ENCODE results near the gene KRTAP5-8.
"Not testable (repeated sequence)": the region's sequence is repeated elsewhere in the genome, so short reads cannot be mapped to it uniquely, and the experiment has no call there.

The KRTAP5-8 gene

GRCh38 chr11:71537977-71538665 lies at the start of gene KRTAP5-8:
Gene KRTAP5-8 (plus strand): TSS chr11:71538025. CDS start chr11:71538056, 31 bp downstream.
- DNase-seq, result not testable (repeated sequence)

DNA sequence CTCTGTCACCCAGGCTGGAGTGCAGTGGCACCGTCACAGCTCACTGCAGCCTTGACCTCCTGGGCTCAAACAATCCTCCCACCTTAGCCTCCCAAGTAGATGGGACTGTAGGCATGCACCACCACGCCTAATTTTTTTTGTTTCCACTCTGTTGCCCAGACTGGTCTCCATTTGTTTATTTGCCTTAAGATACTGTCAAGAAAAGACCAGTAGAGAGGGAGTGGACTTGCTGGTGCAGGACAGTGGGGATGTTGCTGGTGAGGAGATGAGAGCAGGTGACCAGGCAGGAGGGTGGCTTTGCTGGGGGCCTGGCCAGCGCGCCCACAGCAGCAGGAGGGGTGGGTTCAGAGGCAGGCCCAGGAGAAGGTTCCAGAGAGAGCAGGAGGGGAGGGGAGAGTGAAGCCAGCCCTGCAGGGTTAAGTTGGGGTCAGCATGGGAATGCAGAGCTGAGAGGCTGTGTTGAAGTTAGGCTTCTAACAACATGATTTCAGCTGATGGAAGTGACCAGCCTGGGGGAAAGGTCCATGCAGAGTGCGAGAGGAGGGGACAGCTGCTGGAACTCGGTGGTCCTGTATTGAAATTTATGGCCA lies 49.0 kb upstream of the KRTAP5-8 start:
- no peak for DNase-seq

DNA sequence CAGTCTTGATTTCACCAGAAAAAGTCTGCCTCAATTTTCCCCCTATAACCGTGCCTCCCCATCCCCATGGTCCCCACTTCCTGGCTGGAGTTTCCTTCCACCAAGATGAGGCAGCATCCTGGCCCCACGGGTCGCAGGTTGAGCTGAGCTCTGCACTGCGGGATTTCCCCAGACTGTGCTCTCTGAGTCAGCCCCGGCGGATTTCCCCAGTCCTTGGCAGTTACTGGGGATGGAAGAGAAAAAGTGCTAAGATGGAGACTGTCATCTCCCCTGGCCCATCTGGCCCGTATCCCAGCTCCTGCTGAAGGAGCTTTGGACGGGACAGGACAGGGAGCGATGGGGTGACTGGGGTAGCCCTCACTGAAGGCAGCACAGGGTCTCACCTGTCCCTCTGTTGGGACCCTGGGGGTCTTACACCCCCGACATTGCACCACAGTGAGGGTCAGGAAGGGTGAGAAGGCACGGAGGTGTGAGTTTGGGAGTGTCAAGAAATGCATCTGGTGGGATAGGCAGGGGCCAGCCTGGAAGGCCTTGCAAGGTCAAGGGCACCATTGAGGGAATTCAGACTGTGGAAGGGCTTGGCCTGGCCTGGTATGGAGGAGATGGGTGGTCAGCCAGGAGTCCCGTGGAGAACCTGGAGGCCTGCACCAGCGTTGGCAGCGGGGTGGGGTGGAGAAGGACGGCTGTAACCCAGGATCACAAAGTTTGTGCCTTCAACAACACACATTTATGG lies 48.3 kb upstream of the KRTAP5-8 start:
- DNase-seq, result no peak

- no peak for DNase-seq
Measured at GRCh38 chr11:71490044-71490730, 47.6 kb upstream of the KRTAP5-8 start.

GRCh38 chr11:71490731-71491390 lies 47.0 kb upstream of the KRTAP5-8 start:
- no peak for DNase-seq

DNA sequence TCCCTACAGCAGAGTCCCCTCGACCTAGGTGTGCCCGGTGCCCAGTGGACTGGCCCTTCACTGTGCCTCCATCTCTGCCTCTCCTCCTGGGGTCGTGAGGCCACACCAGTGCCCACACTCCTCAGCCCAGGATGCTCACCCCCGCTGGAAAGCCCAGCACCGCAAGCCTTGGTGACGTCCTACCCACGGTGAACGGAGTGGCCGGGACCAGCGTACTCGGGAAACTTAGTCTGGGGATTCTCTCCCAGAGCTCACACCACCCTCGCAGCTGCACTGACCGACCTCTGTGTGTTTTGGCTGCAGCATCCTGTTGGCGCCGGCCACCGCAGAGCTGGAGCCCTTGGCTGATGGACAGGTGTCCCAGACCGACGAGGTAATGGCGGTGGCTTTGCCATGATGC lies 46.3 kb upstream of the KRTAP5-8 start:
- DNase-seq, result no peak

DNA sequence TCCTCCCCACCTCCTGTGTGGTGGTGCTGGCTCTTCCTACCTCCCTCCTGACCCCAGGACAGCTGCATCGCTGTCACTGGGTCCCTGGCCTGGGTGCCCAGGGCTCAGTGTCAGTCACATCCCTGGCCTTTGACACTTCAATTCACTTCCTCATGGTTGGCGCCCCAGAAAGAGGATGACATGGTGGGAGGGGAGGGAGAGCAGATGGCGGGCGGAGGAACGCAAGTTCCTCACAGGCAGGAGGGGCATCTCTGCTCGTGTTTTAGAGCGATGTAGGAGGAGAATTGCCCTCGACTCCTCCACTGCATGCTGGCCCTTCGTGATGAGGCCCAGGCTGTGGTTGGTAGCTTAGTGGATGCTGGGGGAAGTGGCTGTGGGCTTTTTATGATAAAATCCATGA lies 45.9 kb upstream of the KRTAP5-8 start:
- DNase-seq, result no peak

DNA sequence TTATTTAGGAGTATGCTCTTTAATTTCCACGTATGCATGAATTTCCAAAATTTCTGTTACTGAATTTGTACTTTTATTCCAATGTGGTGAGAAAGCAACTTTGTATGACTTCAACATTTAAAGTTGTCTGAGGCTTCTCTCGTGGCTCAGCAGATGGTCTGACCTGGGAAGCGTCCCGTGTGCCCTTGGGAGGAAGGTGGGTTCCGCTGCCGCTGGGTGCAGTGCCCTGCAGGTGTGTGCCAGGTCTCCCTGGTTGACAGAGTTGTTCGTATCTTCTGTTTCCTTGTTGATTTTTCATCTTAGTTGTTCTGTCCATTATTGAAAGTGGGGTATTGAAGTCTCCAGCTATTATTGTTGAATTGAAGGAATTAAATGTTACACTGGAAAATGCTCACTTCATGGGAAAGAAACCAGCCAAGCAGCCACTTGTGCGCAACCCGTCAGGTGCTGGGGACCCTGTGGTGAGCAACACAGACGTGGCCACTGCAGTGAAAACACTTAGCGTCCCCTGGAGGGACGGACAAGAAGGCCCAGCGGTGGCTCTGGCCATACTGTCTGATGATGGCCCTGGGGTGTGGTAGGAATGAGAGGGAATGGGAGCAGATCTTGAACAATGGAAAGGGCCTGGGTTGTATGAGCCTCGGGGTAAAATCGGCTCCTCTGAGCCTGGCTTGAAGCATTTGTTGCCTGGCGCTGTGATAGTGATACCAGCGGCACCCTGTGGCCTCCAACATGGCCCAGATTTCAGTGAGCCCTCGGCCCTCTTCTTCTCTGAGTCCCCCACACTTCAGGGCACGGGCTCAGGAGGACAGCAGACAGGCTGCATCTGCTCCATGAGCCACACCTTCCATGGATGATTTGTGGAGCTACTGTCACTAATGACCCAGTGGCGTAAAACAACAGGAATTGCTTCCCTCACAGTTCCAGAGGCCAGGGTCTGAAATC lies 42.3 kb upstream of the KRTAP5-8 start:
- DNase-seq, result no peak

DNA sequence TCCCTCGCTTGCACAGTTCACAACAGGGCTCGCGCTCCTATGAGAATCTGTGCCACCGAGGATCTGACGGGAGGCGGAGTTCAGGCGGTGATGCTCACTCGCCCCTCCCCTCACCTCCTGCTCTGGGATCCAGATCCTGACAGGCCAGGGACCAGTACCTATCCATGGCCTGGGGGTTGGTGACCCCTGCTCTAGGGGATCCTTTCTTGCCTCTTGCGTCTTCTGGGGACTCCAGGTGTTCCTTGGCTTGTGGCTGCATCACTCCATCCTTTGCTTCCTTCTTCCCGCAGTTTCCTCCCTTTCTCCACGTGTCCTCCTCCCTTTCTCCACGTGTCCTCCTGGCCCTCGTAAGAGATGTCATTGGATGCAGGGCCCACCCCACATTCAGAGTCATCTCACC lies 41.4 kb upstream of the KRTAP5-8 start:
- DNase-seq, result no peak

DNA sequence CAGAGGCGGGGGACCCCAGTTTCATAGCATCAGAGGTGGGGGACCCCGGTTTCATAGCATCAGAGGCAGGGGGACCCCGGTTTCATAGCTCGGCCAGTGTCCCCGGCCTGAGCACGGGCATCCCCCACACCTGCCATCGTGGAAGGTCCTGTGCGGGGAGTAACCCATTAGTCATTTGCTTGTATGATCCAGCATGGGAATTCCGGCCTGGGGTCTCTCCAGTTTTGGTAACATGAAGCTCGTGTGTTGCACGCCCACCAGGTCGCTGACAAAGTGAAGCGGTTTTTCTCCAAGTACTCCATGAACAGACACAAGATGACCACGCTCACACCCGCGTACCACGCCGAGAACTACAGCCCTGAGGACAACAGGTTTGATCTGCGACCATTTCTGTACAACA lies 39.7 kb upstream of the KRTAP5-8 start:
- no peak for DNase-seq

GRCh38 chr11:71499125-71499524 lies 38.7 kb upstream of the KRTAP5-8 start:
- no peak for DNase-seq

DNA sequence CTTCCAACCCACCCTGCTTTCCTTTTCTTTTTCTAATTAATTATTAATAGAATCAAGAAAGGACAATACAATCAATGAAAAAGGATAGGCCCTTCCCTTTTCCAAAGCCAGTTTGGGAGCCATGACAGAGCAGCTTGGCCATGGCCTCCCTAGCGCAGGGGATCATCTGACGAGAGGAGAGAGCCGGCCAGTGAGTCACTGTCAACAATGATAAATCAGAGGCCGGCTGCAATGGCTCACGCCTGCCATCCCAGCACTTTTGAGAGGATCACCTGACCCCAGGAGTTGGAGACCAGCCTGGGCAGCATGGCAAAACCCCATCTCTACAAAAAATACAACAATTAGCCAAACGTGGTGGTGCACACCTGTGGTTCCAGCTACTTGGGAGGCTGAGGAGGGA lies 38.3 kb upstream of the KRTAP5-8 start:
- DNase-seq, result no peak

DNA sequence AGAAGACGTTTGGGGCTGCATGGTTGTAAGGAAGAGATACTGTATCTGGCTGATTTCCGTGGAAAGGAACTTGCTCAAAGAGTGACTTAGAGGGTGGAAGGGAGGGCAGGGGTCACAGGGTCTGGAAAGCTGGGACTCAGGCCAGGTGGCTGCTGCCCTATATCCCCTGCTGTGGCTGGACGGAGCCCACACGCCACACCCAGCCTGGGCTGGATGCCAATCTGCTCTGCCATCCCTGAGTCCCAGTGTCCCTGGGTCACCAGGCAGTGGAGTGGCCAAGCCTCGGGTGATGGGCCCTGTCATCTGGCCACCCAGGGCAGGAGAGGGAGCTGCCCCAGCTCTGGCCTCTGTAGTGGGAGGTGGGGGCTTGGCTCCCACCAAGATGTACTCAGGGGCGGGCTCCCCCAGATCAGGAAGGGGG lies 37.2 kb upstream of the KRTAP5-8 start:
- no peak for DNase-seq

DNA sequence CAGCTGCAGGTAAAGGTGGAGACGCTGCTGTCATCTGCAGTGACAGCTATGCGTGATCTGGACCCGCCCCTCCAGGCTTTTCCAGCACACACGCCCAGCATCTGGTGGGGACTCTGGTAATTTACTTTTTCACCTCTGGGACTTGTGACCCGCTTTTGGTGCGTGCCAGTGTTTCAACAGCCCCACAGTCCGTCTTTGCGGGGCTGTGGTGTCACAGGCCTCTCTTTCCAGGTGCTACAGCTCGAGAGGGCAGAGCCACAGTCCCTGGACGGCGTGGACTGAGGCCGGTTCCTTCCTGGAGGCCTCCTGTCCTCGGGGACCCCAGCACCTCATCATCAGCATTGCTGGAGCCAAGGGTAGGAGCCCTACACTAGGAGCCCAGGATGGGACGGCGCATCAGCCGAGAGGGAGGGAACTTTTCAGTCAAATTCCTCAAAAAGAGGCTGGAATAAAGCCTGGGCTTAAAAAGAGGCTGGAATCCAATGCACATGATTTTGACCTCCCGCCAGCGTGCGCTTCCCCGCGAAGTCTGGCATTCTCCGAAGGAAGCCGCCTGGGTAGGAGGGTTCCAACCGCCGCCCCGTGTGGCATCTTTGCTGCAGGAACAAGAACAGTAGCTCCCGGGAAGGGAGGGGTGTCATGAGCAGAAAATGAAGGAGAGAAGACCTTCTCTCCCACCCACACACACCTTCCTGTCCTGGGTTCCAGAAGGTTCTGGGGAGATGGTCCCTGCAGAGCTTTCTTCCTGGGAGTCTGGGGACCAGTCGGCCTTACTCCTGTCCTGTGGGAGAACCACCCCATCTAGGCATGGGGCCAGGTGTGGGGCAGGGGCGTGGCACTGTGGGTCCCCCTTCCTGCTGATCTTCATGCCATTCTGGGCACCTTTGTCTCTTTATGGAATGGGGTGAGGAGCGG lies 36.5 kb upstream of the KRTAP5-8 start:
- no peak for DNase-seq

GRCh38 chr11:71502026-71502425 lies 35.8 kb upstream of the KRTAP5-8 start:
- DNase-seq, result no peak

GRCh38 chr11:71502871-71503435 lies 34.9 kb upstream of the KRTAP5-8 start:
- DNase-seq, result no peak

- no peak for DNase-seq
Measured at GRCh38 chr11:71504531-71504930, 33.3 kb upstream of the KRTAP5-8 start.

DNA sequence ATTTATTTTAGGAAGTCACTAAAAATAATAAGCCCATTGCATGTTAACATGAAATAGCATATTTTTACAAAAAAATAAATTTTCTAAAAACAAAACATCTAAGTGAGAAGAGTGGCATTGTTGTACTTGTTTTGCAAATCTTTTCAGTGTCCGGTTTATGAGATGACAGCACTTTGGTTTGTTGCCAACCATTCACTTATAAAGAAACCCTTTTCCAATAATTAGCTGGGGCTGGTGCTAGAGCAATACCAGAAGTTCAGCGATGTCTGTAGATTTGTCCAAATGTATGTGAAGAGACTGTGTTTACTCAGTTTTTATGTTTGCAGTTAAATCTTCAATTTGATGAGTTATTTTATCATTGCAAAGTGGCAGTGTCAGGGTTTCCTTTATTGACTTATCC lies 32.8 kb upstream of the KRTAP5-8 start:
- no peak for DNase-seq

DNA sequence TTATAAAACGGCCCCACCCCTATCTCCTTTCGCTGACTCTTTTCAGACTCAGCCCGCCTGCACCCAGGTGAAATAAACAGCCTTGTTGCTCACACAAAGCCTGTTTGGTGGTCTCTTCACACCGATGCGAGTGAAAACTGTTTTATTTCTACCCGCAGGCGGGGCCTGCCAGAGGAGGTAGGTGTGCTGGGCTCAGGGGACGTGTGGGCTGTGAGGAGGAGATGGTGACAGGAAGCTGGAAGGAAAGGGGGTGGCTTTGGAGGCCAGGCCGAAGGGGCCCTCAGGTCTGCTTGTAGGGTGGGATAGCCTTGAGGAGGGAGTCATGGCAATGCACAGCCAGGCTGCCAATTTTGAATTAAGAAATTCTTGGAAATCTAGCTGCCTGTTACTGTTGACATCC lies 32.0 kb upstream of the KRTAP5-8 start:
- no peak for DNase-seq

- DNase-seq, result no peak
Measured at GRCh38 chr11:71507102-71507501, 30.7 kb upstream of the KRTAP5-8 start.

Data from CD4-positive, alpha-beta T cell treated with Interleukin-6 for 4 hours (primary cell).